ENCODE results near the gene NID1. TPM values are rescaled to one million over a fixed set of nuclear protein-coding genes. Genes with fewer than 3 reads are reported as not detected.

NID1 gene
- total RNA-seq, 2 donors from 2014 or later: 70.6 to 86.8 TPM

- intact Hi-C loops (cut with DNase I): no loop called here
Measured at GRCh38 chr1:236073307-236073897, 8.5 kb upstream of the NID1 start.

GRCh38 chr1:236072001-236072400 is 7.1 kb upstream of the NID1 start:
- no peak for DNase-seq
- intact Hi-C loops (cut with DNase I): no loop called here
- ATAC-seq: no peak

More at GRCh38 chr1:236073307-236073897, 8.5 kb upstream of the NID1 start:
- DNase-seq (no peak), ATAC-seq (no peak)

GRCh38 chr1:236070753-236071152 is 5.9 kb upstream of the NID1 start:
- intact Hi-C loops (cut with DNase I): no loop called here
- ATAC-seq (no peak), DNase-seq (no peak)

DNA sequence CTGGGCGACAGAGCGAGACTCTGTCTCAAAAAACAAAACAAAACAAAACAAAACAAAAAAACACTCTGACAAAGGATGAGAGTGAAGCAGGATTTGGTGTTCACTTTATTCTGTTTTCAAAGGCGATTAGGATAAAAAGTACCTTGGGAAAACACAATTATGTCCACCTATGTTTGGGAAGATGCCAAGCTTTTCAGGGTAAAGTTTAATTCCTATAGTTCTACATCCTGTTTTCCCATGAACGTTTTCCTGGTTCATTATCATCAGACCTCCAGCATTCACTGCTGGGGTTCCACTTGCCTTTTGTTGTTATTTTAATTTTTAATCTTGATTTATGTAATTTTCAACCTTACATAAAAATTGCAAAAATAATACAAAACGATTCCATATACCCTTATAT is 4.9 kb upstream of the NID1 start:
- ATAC-seq (no peak), DNase-seq (no peak)
- intact Hi-C loops (cut with DNase I): no loop called here

GRCh38 chr1:236067854-236068454 is 3.1 kb upstream of the NID1 start:
- peak; percentile 31 to 33 for ATAC-seq
- intact Hi-C loops (cut with DNase I): no loop called here
- DNase-seq: no peak

DNA sequence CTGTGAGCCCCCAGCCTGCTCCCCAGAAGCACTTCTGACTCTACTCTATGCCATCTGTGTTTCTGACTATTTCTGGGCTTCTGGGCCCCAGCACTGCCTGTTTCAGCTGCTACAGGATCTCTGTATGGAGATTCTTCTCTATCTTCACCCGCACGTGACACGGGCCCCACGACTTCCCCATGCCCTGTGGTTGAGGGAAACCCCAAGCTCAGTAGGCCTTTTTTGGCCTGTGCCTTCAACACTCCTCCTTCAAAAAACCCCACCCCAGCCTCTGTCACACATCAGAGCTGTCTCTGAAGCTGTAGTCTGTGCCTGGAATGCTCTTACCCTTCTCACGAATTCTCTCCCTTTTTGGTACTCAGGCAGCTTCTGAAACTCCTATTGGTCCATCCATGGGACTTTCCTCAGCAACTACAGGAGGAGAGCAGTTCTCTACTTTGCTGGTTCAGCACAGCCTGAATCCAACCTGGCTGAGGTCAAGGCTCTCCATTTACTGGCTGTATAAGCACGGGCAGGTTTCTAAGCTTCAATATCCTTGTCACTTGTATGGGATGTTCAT is 2.0 kb upstream of the NID1 start:
- ATAC-seq (peak; percentile 8 to 35), DNase-seq (peak; percentile 75)
- intact Hi-C loops (cut with DNase I): no loop called here

DNA sequence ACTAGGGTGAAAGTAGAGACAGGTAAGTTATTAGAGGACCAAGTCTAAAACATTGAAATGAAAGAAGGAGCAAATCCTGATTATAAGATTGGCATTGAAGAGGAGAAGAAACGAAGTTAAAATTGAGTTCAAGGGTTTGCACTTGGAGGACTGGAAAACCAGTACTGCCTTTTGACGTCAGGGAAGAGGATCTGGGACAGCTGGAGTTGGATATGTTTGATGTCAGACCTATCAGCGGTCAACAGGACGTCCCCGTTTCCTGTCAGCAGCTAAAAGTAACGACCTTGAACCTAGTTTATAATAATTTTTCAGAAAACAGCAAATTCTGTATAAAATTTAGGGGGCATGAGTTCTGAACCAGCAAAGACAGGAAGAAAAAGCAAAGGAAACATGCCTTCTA is 1.2 kb upstream of the NID1 start:
- no peak for DNase-seq
- intact Hi-C loops (cut with DNase I): no loop called here
- no peak for ATAC-seq

DNA sequence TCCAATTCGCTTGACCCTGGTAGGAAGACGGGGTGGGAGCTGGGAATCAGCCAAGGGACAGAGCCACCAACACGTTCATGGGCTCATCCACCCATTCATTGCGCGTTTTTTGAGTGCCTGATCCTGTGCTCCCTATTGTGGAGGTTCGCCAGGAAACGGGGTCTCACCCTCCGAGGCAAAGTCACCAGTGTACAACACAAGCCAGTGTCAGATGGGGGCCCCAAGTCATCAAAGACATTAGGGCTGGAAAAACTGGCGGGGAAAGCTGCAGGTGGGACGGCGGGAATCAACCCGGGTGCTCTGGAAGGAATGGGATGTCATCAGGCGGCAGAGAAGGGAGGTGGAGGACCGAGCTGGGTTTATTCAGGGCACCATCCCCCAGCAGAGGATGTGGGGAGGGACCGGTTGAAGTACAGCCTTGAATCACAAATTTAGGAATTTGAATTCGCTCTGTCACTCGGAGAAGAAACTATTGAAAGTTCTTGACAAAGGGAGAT is 667 bp upstream of the NID1 start:
- ATAC-seq: peak in 1 of 2 donors; percentile 7
- intact Hi-C loops (cut with DNase I): no loop called here
- DNase-seq: peak; percentile 22

GRCh38 chr1:236063919-236064673 is 794 bp downstream of the NID1 start:
- ATAC-seq: peak; percentile 38 to 39
- intact Hi-C loops (cut with DNase I): no loop called here

GRCh38 chr1:236063551-236063918 is 1.4 kb downstream of the NID1 start:
- no peak for DNase-seq
- no peak for ATAC-seq
- intact Hi-C loops (cut with DNase I): no loop called here

More at GRCh38 chr1:236063919-236064673, 794 bp downstream of the NID1 start:
- DNase-seq: peak; percentile 64

DNA sequence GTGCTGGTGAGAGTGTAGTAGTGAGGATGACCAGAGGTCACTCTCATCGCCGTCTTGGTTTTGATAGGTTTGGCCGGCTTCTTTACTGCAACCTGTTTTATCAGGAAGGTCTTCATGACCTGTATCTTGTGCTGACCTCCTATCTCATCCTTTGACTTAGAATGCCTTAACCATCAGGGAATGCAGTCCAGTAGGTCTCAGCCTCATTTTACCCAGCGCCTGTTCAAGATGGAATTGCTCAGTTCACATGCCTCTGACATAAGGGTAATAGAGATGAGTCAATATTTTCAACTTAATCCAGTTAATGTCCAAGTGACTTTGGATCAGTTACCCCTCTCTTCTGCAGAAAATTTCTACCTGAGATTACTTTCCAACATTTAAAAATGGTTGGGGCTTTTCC is 4.6 kb downstream of the NID1 start:
- intact Hi-C loops (cut with DNase I): no loop called here
- ATAC-seq (no peak), DNase-seq (no peak)

- peak in 1 of 2 donors; percentile 51 for ATAC-seq
- intact Hi-C loops (cut with DNase I): loop anchor here in 1 of 2 donors (10.0 kb wide), 1 partner anchor 54 kb away; no protein-coding TSS in a partner anchor
- no peak for DNase-seq
Measured at GRCh38 chr1:236059011-236059410, 5.9 kb downstream of the NID1 start.

DNA sequence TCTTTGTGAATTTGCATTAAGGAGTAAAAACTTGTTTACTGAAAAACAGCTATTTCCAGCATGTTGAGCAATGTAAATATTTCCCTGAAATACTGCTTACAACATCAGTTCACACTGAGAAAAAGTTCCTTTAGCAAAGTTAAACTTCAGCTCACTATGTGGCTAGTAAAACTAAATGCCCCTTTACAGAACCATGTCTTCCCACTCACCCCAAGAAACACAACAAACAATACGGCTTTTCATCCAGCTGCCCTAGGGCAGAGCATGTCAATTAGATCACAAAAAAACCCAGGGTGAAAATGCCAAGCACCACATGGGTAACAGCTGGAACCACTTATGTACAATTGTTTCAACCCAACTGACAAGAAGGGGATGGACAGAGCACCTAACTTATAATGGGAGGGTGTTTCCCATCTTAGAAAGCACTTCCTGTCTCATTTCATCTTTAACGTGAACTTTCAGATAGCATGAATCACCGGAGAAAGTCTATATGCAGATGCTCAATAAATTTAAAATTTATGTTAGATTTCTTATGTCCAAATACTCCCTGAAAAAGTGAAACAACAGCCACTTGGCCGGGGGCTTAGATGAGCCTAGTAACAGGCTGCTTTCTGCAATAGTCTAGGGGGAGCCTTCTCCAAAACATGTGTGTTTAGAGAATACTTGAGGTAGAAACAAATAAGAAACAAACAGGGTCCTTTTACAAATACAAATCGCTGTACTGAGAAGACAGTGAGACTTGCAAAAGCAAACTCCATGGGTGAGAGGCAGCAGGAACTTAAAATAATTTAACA is 6.6 kb downstream of the NID1 start:
- intact Hi-C loops (cut with DNase I): loop anchor here in 1 of 2 donors (10.0 kb wide), 1 partner anchor 54 kb away; no protein-coding TSS in a partner anchor
- ATAC-seq: peak; percentile 11 to 32
- no peak for DNase-seq

GRCh38 chr1:236057546-236057945 is 7.3 kb downstream of the NID1 start:
- DNase-seq: no peak
- no peak for ATAC-seq
- intact Hi-C loops (cut with DNase I): loop anchor here in 1 of 2 donors (10.0 kb wide), 1 partner anchor 53 kb away; no protein-coding TSS in a partner anchor

DNA sequence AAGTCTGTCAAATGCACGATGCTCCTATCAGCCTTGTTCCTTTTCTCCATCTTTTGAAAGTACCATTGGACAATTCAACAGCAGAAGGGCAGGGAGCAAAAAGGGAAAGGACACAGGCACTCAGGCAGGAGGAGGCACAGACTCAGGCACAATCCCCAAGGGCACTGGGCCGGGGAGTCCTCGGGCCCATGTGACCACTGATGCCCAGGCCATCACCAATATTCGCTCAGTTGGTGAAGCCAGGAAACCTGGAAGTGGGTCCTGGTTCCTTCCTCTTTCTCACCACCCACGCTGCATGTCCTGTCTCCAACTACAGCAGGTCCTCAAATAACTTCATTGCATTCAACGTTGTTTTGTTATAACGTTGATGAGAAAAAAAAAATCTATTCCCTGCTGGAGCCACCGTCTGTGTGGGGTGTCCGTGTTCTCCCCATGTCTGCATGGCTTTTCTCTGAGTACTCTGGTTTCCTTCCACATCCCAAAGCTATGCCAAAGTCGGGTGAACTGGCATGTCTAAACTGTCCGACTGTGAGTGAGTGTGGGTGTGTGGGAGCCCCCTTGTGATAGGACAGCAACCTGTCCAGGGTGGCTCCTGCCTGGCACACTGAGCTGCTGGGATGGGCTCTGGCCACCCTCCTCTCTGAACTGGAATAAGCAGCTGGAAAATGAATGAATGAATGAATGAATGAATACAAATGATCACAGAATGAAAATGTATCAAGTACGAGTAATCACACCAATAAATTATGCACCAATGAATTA is 12.5 kb downstream of the NID1 start:
- DNase-seq (no peak), ATAC-seq (peak in 1 of 2 donors; percentile 34)
- intact Hi-C loops (cut with DNase I): loop anchor here in 1 of 2 donors (10.0 kb wide), 1 partner anchor 48 kb away; no protein-coding TSS in a partner anchor

DNA sequence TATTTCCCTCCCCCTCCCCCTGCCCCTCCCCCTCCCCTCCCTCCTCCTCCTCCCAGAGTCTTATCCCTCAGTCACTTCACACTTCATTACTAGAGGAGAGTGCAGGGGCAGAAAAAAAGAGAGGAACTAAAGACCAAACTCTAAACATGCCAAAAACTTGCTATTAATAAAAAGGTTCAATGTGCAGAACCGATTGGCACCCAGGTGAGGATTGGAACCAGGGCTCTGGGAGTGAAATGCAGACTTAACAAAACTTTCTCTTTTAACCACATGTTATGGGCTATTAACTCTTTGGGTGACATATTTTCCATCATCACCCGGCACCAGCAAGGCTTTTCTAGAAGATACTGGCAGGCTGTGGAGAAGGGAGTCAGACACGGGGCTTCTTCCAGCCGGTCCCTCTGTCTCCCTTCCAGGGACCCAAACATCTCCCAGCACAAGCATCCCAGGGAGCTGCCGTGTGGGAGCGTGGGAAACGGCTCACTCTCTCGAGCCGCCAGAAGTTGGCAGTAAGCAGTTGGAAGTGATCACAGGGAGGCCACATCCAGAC is 13.6 kb downstream of the NID1 start:
- intact Hi-C loops (cut with DNase I): loop anchor here in 1 of 2 donors (10.0 kb wide), 1 partner anchor 47 kb away; no protein-coding TSS in a partner anchor
- no peak for DNase-seq

GRCh38 chr1:236045771-236046170 is 19.1 kb downstream of the NID1 start:
- DNase-seq (no peak), ATAC-seq (no peak)
- intact Hi-C loops (cut with DNase I): no loop called here

More for the DNA sequence above, 13.6 kb downstream of the NID1 start:
- ATAC-seq: peak; percentile 69 to 75

DNA sequence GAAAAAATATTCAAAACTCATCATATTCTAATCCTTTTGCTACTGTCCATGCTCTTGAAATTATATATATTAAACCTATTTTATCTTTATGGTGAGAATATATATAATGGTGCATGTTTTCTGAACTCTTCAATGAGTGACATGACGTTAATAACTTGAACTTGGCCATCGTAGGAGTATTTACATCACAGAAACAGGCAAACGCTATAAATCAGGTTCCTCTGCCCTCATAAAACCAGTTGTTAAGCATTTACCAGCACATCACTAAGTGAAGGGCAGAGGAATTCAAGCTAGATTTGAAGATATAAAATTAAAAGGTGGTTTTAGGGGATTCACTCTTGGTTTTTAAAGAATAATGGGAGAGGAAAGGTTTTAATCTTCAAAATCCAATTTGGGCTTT is 20.5 kb downstream of the NID1 start:
- ATAC-seq (no peak), DNase-seq (no peak)
- intact Hi-C loops (cut with DNase I): no loop called here

Data from left cardiac atrium (tissue), 4 donors.